Stimulated activated CD8-positive, alpha-beta memory T cell treated with anti-CD3 and anti-CD28 coated beads, Interleukin-4, amount 100 ng/mL, for 1 hour (primary cell): ENCODE data around the gene UBXN4.
"Not testable (repeated sequence)": the region's sequence is repeated elsewhere in the genome, so short reads cannot be mapped to it uniquely, and the experiment has no call there.

Experiments used
- DNase-seq, 2 donors: peaks; one replicate each; pipeline ENCODE4 v3.0.0-alpha.2; 2020; ENCODE audit warnings: low read depth in 2 of 2, low spot score in 1 of 2

Gene UBXN4

GRCh38 chr2:135800513-135801460 is 59.1 kb downstream of the UBXN4 start:
- DNase-seq, result no peak

GRCh38 chr2:135802350-135802749 is 60.7 kb downstream of the UBXN4 start:
- DNase-seq, result no peak

- no peak for DNase-seq
These were observed 61.6 kb downstream of the UBXN4 start for GRCh38 chr2:135803278-135803677.

GRCh38 chr2:135807874-135808273 is 66.2 kb downstream of the UBXN4 start:
- DNase-seq, result not testable (repeated sequence)

- no peak for DNase-seq
These were observed 71.4 kb downstream of the UBXN4 start for GRCh38 chr2:135812907-135813511.

- DNase-seq, result no peak
These were observed 73.6 kb downstream of the UBXN4 start for GRCh38 chr2:135815269-135815668.

- no peak for DNase-seq
These were observed 75.8 kb downstream of the UBXN4 start for GRCh38 chr2:135817466-135817865.

- DNase-seq, result no peak
These were observed 76.3 kb downstream of the UBXN4 start for GRCh38 chr2:135817951-135818350.

- DNase-seq, result no peak
These were observed 77.4 kb downstream of the UBXN4 start for GRCh38 chr2:135818937-135819610.

GRCh38 chr2:135820003-135820618 is 78.5 kb downstream of the UBXN4 start:
- peak; percentile 28 to 47 for DNase-seq

- no peak for DNase-seq
These were observed 79.5 kb downstream of the UBXN4 start for GRCh38 chr2:135821190-135821589.

GRCh38 chr2:135822855-135823254 is 81.2 kb downstream of the UBXN4 start:
- DNase-seq, result no peak

- no peak for DNase-seq
These were observed 83.5 kb downstream of the UBXN4 start for GRCh38 chr2:135825131-135825530.

- DNase-seq, result no peak
These were observed 84.0 kb downstream of the UBXN4 start for GRCh38 chr2:135825550-135826176.

GRCh38 chr2:135826544-135826943 is 84.9 kb downstream of the UBXN4 start:
- no peak for DNase-seq

GRCh38 chr2:135829378-135830135 is 87.9 kb downstream of the UBXN4 start:
- no peak for DNase-seq

GRCh38 chr2:135831180-135831812 is 89.6 kb downstream of the UBXN4 start:
- DNase-seq, result no peak

GRCh38 chr2:135832891-135833290 is 91.2 kb downstream of the UBXN4 start:
- DNase-seq, result no peak
